NCI-H1417 treated with DMSO at 0.1 percent for 48 hours (cell line): Measurements from ENCODE around the gene ZYX.
A peak's percentile ranks its signal among the peaks of the same experiment; 100 is the strongest.
"Not testable (repeated sequence)": the region's sequence is repeated elsewhere in the genome, so short reads cannot be mapped to it uniquely, and the experiment has no call there.

Source experiments
- DNase-seq: peaks from one replicate; lab custom pipeline; 2025; lab: John Stamatoyannopoulos, UW

ZYX gene

GRCh38 chr7:143417734-143418383 is 36.7 kb downstream of the ZYX start:
- no peak for DNase-seq

GRCh38 chr7:143418681-143419458 is 37.7 kb downstream of the ZYX start:
- no peak for DNase-seq

GRCh38 chr7:143419880-143420279 is 38.7 kb downstream of the ZYX start:
- no peak for DNase-seq

GRCh38 chr7:143420624-143421023 is 39.5 kb downstream of the ZYX start:
- not testable (repeated sequence) for DNase-seq

GRCh38 chr7:143422033-143422432 is 40.9 kb downstream of the ZYX start:
- DNase-seq: no peak

GRCh38 chr7:143424476-143424875 is 43.3 kb downstream of the ZYX start:
- DNase-seq: not testable (repeated sequence)

- DNase-seq: no peak
Measured at GRCh38 chr7:143426479-143427142, 45.5 kb downstream of the ZYX start.

GRCh38 chr7:143429770-143430698 is 48.9 kb downstream of the ZYX start:
- DNase-seq: no peak

GRCh38 chr7:143431109-143431508 is 50.0 kb downstream of the ZYX start:
- DNase-seq: peak; percentile 21

- no peak for DNase-seq
Measured at GRCh38 chr7:143433759-143434158, 52.6 kb downstream of the ZYX start.

GRCh38 chr7:143434660-143435059 is 53.5 kb downstream of the ZYX start:
- no peak for DNase-seq

- no peak for DNase-seq
Measured at GRCh38 chr7:143435266-143435665, 54.1 kb downstream of the ZYX start.

GRCh38 chr7:143436325-143436946 is 55.3 kb downstream of the ZYX start:
- no peak for DNase-seq

GRCh38 chr7:143437578-143437977 is 56.4 kb downstream of the ZYX start:
- no peak for DNase-seq

GRCh38 chr7:143439866-143440265 is 58.7 kb downstream of the ZYX start:
- DNase-seq: no peak
